ENCODE measurements around the gene ERAS. TPM values are rescaled to one million over a fixed set of nuclear protein-coding genes. Genes with fewer than 3 reads are reported as not detected.

ERAS gene
- total and polyA plus RNA-seq, 2 of the 13 experiments (the other 11 are each of a cell fraction or from before 2014, with no cell fraction given), result 0.21 to 0.22 TPM

DNA sequence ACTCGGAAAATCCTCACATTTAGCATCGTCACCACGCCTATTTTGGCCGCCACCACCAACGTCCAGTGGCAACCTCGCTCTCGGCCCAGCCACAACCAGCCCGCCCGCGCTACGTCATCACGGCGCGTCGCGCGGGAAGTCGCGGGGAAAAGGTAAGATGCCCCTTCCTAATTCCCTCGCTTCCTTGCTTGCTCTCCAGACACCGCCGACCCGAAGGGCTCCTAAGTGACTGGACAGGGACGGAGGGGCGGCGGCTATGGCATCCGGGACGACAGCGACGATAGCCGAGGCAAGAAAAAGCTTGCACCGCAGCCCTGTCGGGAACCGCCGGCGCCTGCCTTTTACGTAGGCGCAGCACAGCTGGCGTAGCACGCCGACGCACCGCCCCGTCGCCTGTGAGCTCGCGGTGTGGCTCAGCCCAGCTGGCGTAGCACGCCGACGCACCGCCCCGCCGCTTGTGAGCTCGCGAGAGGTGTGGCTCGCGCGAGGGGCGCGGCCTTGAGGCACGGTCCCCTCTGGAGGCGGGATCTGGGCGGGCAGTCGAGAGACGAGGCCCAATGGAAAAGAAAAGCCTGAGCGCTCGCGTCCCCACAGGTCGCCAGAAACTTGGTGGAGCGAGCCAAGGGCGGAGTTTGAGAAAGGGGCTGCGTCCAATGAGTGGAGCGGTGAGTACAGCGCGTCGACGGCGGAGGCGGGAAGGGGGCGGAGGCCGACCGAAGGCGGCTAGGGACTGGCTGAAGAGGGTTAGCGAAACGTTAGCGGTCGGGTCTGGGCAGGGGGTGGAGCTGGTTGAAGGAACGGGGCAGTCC, 24.8 kb upstream of the ERAS start, which contains the start of gene HDAC6 (continued):
- TF ChIP-seq, protein P1, sequence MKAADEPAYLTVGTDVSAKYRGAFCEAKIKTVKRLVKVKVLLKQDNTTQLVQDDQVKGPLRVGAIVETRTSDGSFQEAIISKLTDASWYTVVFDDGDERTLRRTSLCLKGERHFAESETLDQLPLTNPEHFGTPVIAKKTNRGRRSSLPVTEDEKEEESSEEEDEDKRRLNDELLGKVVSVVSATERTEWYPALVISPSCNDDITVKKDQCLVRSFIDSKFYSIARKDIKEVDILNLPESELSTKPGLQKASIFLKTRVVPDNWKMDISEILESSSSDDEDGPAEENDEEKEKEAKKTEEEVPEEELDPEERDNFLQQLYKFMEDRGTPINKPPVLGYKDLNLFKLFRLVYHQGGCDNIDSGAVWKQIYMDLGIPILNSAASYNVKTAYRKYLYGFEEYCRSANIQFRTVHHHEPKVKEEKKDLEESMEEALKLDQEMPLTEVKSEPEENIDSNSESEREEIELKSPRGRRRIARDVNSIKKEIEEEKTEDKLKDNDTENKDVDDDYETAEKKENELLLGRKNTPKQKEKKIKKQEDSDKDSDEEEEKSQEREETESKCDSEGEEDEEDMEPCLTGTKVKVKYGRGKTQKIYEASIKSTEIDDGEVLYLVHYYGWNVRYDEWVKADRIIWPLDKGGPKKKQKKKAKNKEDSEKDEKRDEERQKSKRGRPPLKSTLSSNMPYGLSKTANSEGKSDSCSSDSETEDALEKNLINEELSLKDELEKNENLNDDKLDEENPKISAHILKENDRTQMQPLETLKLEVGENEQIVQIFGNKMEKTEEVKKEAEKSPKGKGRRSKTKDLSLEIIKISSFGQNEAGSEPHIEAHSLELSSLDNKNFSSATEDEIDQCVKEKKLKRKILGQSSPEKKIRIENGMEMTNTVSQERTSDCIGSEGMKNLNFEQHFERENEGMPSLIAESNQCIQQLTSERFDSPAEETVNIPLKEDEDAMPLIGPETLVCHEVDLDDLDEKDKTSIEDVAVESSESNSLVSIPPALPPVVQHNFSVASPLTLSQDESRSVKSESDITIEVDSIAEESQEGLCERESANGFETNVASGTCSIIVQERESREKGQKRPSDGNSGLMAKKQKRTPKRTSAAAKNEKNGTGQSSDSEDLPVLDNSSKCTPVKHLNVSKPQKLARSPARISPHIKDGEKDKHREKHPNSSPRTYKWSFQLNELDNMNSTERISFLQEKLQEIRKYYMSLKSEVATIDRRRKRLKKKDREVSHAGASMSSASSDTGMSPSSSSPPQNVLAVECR (CRISPR knock-in tag; IDR thresholded peaks at IDR 0.05; ENCODE audit: borderline replicate concordance), result peak; percentile 69; the same call in 1 of the 2 replicates
- 0 out of 4 replicates have a peak, but pooled peaks of 1 of the 2 experiments have one; percentile 30 for TF ChIP-seq KLF16 (CRISPR knock-in tag; IDR thresholded peaks at IDR 0.05)
- peak; percentile 98 for TF ChIP-seq ATF1 (CRISPR knock-in tag; IDR thresholded peaks at IDR 0.05)
- TF ChIP-seq, protein P2, sequence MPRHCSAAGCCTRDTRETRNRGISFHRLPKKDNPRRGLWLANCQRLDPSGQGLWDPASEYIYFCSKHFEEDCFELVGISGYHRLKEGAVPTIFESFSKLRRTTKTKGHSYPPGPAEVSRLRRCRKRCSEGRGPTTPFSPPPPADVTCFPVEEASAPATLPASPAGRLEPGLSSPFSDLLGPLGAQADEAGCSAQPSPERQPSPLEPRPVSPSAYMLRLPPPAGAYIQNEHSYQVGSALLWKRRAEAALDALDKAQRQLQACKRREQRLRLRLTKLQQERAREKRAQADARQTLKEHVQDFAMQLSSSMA (CRISPR knock-in tag; IDR thresholded peaks at IDR 0.05), result 0 out of 2 replicates have a peak, but pooled peaks have one; percentile 33
- TF ChIP-seq HNRNPLL (IDR thresholded peaks at IDR 0.05; ENCODE audit: low read depth, low read length, poor library complexity, severe bottlenecking), result peak; percentile 82
- no peak for TF ChIP-seq ZBTB8A (CRISPR knock-in tag; IDR thresholded peaks at IDR 0.05; ENCODE audit: borderline replicate concordance, low read depth)
- TF ChIP-seq CREB1 (IDR thresholded peaks at IDR 0.05), result peak; percentile 97
- TF ChIP-seq CREB1 (CRISPR knock-in tag; IDR thresholded peaks at IDR 0.05), result peak; percentile 99
- TF ChIP-seq, protein P3, sequence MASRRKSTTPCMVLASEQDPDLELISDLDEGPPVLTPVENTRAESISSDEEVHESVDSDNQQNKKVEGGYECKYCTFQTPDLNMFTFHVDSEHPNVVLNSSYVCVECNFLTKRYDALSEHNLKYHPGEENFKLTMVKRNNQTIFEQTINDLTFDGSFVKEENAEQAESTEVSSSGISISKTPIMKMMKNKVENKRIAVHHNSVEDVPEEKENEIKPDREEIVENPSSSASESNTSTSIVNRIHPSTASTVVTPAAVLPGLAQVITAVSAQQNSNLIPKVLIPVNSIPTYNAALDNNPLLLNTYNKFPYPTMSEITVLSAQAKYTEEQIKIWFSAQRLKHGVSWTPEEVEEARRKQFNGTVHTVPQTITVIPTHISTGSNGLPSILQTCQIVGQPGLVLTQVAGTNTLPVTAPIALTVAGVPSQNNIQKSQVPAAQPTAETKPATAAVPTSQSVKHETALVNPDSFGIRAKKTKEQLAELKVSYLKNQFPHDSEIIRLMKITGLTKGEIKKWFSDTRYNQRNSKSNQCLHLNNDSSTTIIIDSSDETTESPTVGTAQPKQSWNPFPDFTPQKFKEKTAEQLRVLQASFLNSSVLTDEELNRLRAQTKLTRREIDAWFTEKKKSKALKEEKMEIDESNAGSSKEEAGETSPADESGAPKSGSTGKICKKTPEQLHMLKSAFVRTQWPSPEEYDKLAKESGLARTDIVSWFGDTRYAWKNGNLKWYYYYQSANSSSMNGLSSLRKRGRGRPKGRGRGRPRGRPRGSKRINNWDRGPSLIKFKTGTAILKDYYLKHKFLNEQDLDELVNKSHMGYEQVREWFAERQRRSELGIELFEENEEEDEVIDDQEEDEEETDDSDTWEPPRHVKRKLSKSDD (CRISPR knock-in tag; IDR thresholded peaks at IDR 0.05; ENCODE audit: low read depth), result peak; percentile 92
- 0 out of 2 replicates have a peak, but pooled peaks have one; percentile 23 for TF ChIP-seq RFX5 (IDR thresholded peaks at IDR 0.05; ENCODE audit: low read depth, low read length)
- TF ChIP-seq, protein P4, sequence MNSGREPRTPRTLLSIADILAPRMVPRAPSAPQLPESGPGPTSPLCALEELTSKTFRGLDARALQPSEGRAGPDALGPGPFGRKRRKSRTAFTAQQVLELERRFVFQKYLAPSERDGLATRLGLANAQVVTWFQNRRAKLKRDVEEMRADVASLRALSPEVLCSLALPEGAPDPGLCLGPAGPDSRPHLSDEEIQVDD (CRISPR knock-in tag; IDR thresholded peaks at IDR 0.05; ENCODE audit: borderline replicate concordance), result no peak
- peak; percentile 98 for TF ChIP-seq GATAD1 (CRISPR knock-in tag; IDR thresholded peaks at IDR 0.05)
- no peak for TF ChIP-seq GTF3A (CRISPR knock-in tag; conservative IDR thresholded peaks at IDR 0.05)
- no peak for TF ChIP-seq FLYWCH1 (CRISPR knock-in tag; IDR thresholded peaks at IDR 0.05)

Data from HepG2 (cell line).